Chondrocyte (in vitro differentiated cells): ENCODE data around the gene TMEM164. TPM values are rescaled to one million over a fixed set of nuclear protein-coding genes. Genes with fewer than 3 reads are reported as not detected.

Source experiments
- DNase-seq: peaks from one replicate; pipeline ENCODE4 v3.0.0; 2021; ENCODE audit warnings: mixed read lengths, low spot score
- H3K27ac Mint-ChIP-seq: one replicate; pipeline ENCODE4 v1.8.0; 2021; ENCODE audit warnings: mild to moderate bottlenecking, moderate library complexity, mixed read lengths; ENCODE audit not compliant: unreplicated experiment
- H3K27me3 Mint-ChIP-seq: 2 replicates; pipeline ENCODE4 v1.8.0; 2021; ENCODE audit warnings: low read depth, mixed read lengths
- H3K36me3 Mint-ChIP-seq: 2 replicates; pipeline ENCODE4 v1.8.0; 2021; ENCODE audit warnings: low read depth, mixed read lengths
- H3K4me1 Mint-ChIP-seq: 2 replicates; pipeline ENCODE4 v1.8.0; 2021; ENCODE audit warnings: low read depth, mild to moderate bottlenecking, mixed read lengths
- H3K4me3 Mint-ChIP-seq: one replicate; pipeline ENCODE4 v1.8.0; 2021; ENCODE audit warnings: mild to moderate bottlenecking, moderate library complexity, mixed read lengths; ENCODE audit not compliant: unreplicated experiment
- H3K9me3 Mint-ChIP-seq: 2 replicates; pipeline ENCODE4 v1.8.0; 2021; ENCODE audit warnings: low read depth, mixed read lengths
- total RNA-seq: library from RNA; stranded (reverse); gene quantifications from 3 replicates; pipeline ENCODE4 v1.2.1, GENCODE V29; 2021
- TF ChIP-seq, protein P1 (sequence below): fragments of 200-600 bp; sonication (generic); IDR thresholded peaks from 2 replicates; pipeline ENCODE4 v1.5.0; 2021; ENCODE audit warnings: antibody characterized with exemption, mild to moderate bottlenecking, moderate library complexity

The TMEM164 gene
- total RNA-seq, 1 donor from 2014 or later = 11.8 TPM

DNA sequence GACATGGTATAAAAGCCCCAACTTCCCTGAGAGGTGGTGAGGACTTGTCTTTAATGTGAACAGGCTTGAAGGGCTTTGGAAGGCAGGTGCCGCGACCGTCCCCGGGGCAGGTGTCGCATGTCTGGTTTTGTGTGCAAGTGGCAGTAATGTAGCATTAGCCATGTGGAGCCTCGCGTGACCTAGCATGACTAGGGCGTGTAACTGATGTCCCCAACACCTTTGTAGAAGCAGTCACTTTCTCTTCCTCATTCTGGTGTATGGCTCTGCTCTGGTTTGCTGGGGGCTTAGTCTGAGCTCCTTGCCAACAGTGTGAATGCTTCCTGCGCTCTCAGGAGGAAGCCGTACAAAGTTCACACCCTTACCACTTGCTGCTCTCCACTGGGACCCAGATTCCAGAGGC, 169.3 kb downstream of the TMEM164 start:
- H3K4me3 Mint-ChIP-seq = no peak overlapping the region
- DNase-seq = no peak
- no peak overlapping the region for H3K27ac Mint-ChIP-seq
- no peaks in the 10 kb centered on the region for H3K9me3 Mint-ChIP-seq
- TF ChIP-seq, protein P1, sequence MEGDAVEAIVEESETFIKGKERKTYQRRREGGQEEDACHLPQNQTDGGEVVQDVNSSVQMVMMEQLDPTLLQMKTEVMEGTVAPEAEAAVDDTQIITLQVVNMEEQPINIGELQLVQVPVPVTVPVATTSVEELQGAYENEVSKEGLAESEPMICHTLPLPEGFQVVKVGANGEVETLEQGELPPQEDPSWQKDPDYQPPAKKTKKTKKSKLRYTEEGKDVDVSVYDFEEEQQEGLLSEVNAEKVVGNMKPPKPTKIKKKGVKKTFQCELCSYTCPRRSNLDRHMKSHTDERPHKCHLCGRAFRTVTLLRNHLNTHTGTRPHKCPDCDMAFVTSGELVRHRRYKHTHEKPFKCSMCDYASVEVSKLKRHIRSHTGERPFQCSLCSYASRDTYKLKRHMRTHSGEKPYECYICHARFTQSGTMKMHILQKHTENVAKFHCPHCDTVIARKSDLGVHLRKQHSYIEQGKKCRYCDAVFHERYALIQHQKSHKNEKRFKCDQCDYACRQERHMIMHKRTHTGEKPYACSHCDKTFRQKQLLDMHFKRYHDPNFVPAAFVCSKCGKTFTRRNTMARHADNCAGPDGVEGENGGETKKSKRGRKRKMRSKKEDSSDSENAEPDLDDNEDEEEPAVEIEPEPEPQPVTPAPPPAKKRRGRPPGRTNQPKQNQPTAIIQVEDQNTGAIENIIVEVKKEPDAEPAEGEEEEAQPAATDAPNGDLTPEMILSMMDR = no peak
- H3K27me3 Mint-ChIP-seq = no peaks in the 10 kb centered on the region
- H3K4me1 Mint-ChIP-seq = peaks cover 33% of the 10 kb centered on the region
- peaks cover 3% of the 10 kb centered on the region for H3K36me3 Mint-ChIP-seq

DNA sequence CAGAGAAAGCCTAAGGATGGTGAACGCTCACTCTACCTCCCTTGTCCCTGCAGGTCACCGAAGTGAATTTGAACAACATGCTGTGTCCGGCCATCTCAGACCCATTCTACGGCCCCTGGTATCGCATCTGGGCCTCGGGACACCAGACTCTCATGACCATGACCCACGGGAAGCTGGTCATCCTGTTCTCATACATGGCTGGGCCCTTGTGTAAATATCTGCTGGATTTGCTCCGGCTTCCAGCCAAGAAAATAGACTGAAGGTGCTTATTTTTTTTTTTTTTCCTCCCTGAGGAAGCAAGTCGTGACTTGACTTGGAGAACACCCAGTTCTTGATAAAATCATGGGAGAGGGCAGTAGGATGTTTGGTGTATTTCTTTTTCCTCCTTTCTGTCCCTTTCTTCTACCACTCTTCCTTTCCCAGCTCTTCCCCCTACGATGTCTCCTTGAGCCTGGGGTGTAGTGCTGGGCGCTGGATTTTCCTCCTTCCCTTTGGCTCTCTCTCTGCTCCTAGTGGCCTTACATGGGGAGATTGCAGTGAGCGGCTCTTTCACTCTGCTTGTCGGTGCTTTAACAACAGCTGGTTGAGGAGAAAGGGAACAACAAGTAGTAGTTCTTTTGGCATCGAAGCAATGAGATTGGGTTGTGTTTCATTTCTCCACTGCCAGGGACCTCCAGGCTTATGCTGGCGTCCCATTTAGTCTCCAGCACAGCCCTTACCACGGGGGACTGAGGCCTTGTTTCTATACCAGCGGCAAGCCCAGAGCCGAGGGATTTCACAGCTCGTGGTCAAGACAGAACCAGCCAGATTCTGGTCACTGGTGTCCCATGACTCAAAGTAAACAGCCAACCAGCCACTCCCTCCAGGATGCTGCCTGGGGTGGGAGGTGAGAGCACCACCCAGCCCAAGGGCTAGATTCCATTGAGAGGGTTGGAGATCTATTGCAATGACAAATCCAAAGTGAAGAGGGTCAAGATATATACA, 170.6 kb downstream of the TMEM164 start:
- Mint-ChIP-seq H3K36me3 (peaks cover 3% of the 10 kb centered on the region), H3K27ac (peak overlapping the region; percentile 86), H3K9me3 (no peaks in the 10 kb centered on the region), H3K4me1 (peaks cover 28% of the 10 kb centered on the region), H3K27me3 (no peaks in the 10 kb centered on the region), H3K4me3 (no peak overlapping the region)
- no peak for DNase-seq
- TF ChIP-seq, protein P1 = no peak

- no peak for DNase-seq
- H3K9me3 Mint-ChIP-seq = no peaks in the 10 kb centered on the region
- no peaks in the 10 kb centered on the region for H3K27me3 Mint-ChIP-seq
- H3K4me3 Mint-ChIP-seq = no peak overlapping the region
- H3K27ac Mint-ChIP-seq = no peak overlapping the region
- TF ChIP-seq, protein P1 = no peak
- peaks cover 3% of the 10 kb centered on the region for H3K36me3 Mint-ChIP-seq
- peaks cover 21% of the 10 kb centered on the region for H3K4me1 Mint-ChIP-seq
Measured at GRCh38 chrX:110175146-110175545, 172.2 kb downstream of the TMEM164 start.

DNA sequence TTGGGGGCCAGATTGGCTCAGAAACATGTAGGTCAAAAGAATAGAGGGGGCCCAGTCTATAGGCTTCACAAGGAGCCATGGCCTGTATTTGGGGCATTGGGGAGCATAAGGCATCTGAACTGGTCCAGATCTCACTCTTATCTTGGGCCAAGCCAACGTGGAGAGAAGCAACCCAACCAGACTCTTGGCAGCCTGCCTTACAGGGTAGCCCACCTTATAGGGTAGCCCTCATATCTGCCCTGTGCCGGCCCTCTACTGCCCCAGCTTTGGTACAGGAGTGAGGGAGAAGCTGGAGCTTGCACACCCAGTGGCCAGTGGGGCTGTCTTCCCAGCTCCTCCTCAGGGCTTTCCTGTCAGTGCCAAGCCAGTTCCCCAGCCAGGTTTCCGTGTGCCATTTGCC, 172.8 kb downstream of the TMEM164 start:
- Mint-ChIP-seq H3K9me3 (no peaks in the 10 kb centered on the region), H3K27me3 (no peaks in the 10 kb centered on the region), H3K4me1 (peaks cover 26% of the 10 kb centered on the region)

DNA sequence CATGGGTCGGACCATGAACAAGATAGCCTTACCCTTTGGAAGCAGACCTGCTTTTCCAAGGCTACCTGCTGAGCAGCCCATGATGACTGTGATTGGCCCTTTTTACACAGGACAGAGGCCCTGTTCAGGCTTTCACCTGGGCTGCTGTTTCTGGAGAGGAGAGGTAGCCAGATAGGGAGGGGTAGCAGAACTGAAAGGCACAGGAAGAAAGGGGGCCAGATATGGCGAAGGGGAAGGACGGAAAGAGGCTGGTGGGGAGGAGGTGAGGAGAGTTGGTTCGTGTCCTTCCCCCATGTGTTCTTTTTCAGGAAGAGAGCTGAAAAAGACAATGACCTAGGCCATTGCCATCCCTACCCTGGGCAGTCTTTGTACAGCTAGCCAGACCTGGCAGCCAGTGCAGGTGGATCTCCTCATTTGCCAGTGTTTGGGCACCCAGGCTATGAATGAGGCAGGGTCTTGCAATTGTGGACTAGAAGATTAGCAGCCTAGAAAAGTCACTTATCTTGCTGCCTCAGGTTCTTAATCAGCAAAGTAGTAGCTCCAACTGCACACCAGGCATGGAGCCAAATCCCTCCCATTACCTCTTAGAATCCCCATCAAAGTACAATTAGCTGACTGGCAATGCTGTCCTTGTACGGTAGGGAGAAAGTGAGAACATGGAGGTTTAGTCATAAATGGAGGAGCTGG, 175.4 kb downstream of the TMEM164 start:
- no peak overlapping the region for H3K27ac Mint-ChIP-seq
- H3K27me3 Mint-ChIP-seq = no peaks in the 10 kb centered on the region
- H3K36me3 Mint-ChIP-seq = no peaks in the 10 kb centered on the region
- H3K4me3 Mint-ChIP-seq = no peak overlapping the region
- no peak for DNase-seq
- H3K9me3 Mint-ChIP-seq = no peaks in the 10 kb centered on the region
- TF ChIP-seq, protein P1 = no peak
- H3K4me1 Mint-ChIP-seq = peaks cover 44% of the 10 kb centered on the region

More for the DNA sequence above, 172.8 kb downstream of the TMEM164 start:
- Mint-ChIP-seq H3K27ac (no peak overlapping the region), H3K36me3 (peaks cover 3% of the 10 kb centered on the region), H3K4me3 (no peak overlapping the region)
- DNase-seq = no peak
- TF ChIP-seq, protein P1 = no peak
